Hepatocyte (in vitro differentiated cells): ENCODE results near the gene KIF9.

ENCODE experiments used
- CTCF ChIP-seq: fragments of 200-600 bp; sonication (generic); IDR thresholded peaks from 2 replicates; pipeline ENCODE4 v1.5.1; 2016; ENCODE audit warnings: antibody characterized with exemption, mild to moderate bottlenecking; ENCODE audit not compliant: poor library complexity
- EZH2phosphoT487 ChIP-seq: fragments of 200-600 bp; sonication (generic); IDR thresholded peaks from one replicate; pipeline ENCODE4 v1.6.1; 2018; ENCODE audit warnings: antibody characterized with exemption, mild to moderate bottlenecking, low read depth, moderate library complexity; ENCODE audit not compliant: unreplicated experiment, severe bottlenecking

GRCh38 chr3:47265725-47266428, 16.7 kb downstream of the KIF9 start:
- no peak for TF ChIP-seq CTCF
- TF ChIP-seq EZH2phosphoT487, result no peak
